Measurements from ENCODE around the gene MAP4K5. TPM values are rescaled to one million over a fixed set of nuclear protein-coding genes. Genes with fewer than 3 reads are reported as not detected.

Gene MAP4K5
- 151 and 182 TPM in 2 replicates for total RNA-seq

DNA sequence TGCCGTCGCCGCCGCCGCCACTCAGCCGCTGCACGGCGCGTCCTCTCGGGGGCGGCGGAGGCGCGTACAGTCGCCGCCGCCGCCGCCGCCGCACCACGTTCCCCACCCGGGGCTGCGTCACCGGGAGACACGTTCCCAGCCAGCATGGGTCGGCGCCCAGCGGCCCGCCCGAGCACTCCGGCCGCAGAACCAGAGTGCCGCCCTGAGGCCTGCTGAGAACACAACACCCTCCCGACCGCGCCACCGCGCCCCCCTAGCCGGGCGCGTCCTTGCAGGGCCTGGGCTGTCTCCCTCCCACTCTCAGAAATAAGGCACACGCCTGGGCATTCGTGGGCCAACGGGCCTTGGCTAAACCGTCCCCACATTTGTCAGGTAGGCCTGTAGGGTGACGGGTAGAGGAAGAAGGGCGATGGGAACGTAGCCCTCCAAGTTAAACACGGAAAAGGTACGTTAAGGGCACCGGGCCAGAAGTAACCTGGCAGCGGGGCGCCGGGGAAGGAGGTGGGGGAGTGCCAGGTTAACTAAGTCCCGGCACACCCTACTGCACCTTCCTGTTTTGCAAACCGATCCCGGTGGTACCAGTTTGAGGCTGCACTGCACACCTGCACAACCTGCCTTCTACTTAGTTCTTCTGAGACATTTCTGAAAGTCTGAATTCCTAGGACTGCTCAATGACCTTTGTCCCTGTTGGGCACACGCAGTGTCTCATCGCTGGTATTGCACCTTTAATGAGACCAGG, at the start of gene MAP4K5:
Gene MAP4K5, minus strand, starts transcription at position 68 of the 739 bp plus-strand sequence. CDS start 520 bp downstream, outside the sequence.

DNA sequence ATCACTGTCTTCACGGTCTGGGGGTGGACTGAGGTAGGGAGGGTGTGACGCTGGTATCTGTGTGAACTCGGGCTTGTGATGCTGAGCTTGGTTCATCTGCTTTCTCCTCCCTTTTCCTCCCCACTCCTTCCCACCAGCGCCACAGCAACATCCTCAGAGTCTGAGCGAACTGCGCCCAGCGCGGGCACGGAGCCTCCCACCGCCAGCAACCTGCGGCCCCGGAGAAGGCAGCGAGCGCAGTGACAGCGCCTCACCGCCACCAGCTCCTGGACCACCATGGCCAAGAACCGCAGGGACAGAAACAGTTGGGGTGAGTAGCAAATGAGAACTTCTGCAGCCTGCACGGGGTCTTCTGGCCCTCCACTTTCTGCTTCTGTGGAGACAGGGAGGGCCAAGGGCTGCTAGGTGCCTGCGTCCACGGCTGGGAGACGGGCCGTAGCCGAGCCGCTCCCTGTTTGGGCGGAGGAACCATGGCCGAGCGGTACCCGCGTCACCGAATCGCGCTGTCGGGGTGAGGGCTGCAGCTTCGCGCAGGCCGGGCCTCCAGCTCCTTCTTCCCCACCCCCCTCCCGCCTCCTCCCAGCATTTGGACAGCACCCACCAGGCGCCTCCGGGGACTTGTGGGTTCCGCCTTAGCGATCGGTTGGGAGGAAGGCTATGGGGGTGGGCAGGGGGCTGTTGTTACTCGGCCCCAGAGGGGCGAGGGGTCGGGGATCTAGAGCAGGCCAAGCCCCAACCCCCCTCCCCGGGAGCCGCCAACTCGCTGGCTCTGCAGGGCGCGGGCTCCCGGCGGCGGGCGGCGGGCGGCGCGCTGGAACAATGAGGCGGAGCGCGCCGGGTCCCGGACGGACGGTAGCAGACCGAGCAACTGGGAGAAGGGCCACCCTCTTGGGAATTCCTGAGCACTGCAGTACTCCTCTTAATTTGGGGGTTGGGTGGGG, 27.9 kb upstream of the MAP4K5 start, which contains the start of gene ATL1:
Gene ATL1, plus strand, starts transcription at position 156 of the 941 bp plus-strand sequence. Its CDS starts 121 bp downstream, at position 277.

DNA sequence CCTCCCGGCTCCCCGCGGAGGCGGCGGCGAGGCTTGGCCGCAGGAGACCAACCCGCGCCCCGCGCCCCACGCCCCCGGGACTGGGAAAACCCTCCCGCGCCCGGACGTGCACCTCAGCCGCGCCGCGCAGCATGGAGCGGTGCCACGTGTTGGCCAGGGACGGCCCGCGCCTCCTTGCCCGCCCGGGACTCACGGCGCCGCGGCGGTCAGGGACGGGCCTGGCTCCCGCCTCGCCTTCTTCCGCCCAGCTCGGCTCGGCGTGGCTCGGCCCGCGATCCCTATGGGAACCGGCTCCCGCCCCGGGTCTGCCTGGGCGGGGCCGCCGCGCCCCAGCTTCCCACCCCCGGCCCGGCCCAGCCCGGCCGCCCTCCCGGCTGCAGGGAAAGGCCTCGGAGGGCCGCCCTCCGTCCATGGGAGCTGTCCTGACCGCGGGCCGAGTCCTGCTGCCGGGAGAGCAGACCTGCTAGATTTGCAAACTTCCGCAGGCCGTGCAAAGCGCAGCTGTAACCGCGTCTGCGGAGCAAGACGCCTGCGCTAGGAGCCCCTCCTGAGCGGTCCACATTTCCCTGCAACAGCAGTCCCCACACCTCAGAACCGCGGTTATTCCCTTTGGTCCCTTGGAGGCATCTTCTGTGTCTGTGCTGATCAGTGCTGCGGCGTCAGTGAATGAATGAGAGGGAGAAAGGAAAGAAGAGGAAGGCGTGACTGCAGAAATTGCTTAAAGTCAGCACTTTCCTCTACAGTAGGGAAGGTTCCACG, 135.6 kb downstream of the MAP4K5 start, which contains the start of gene CDKL1:
Gene CDKL1, minus strand, starts transcription at position 251 of the 759 bp plus-strand sequence. CDS start 1,013 bp downstream, outside the sequence.

Small RNA genes lying within 50 kb of the gene (small RNA-seq; reads per million reads assigned to genes)
- gene RF00019 (not detected), gene SNRPGP1 (not detected)

Other genes starting within 250 kb of the MAP4K5 start
- gene L2HGDH, start 220.3 kb downstream of the MAP4K5 start, total RNA-seq: 2.3 and 2.8 TPM in 2 replicates
- 6.1 and 6.5 TPM in 2 replicates for gene DMAC2L, start 220.2 kb downstream of the MAP4K5 start, total RNA-seq
- 14.2 and 35.0 TPM in 2 replicates for gene CDKL1, start 135.7 kb downstream of the MAP4K5 start, total RNA-seq
- gene ATL1, start 27.6 kb upstream of the MAP4K5 start, total RNA-seq: 13.8 and 15.1 TPM in 2 replicates
- 26.4 and 37.6 TPM in 2 replicates for gene SAV1, start 135.7 kb upstream of the MAP4K5 start, total RNA-seq